ENCODE results near the gene FSD1L. TPM values are rescaled to one million over a fixed set of nuclear protein-coding genes. Genes with fewer than 3 reads are reported as not detected.

Gene FSD1L
- 1.8 and 1.9 TPM in 2 replicates for total RNA-seq

GRCh38 chr9:105447814-105448812 is at the start of gene FSD1L:
Gene FSD1L, plus strand, starts transcription at chr9:105448034. Its CDS starts 187 bp downstream, at chr9:105448221.

DNA sequence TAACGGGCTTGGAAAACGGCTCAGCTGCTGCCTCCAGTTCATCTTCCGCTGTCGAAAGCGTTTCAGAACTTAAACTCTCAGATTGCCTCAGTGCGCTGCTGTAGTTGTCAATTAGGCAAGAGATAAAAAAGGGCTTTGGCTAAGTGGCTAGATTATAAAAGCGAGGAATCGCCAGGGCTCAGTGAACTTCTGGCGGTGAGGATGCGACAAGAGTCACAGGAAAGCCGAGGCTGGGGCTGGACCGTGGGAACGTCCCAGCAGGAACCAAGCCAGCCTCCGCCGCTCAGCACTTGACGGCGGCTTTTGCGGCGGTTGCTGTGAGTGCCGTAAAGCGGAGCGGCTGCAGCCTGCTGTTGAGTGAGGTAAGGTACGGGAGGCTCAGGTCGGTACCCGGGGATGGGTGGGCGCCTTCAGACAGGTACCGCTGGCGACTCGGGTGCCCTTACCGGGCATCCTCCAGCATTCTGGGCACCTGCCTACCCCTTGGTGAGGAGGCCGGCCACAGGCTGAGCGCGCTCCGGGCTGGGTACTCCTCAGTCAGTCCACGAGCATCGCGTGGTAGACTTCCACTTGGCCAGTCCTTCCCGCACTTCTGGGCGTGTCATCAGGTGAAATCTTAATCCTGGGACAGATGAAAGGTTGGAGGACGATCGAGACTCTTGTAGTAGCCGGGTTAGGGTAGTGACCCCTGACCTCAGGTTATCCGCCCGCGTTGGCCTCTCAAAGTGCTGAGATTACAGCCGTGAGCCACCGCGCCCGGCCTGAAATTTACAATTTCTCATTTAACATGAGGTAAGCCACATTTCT is 110.2 kb downstream of the FSD1L start, which contains the start of gene FKTN:
Gene FKTN, plus strand, starts transcription at position 328 of the 807 bp plus-strand sequence. CDS start 16,902 bp downstream, outside the sequence.

Other genes starting within 250 kb of the FSD1L start
- gene SLC44A1, start 203.4 kb upstream of the FSD1L start, total RNA-seq: 21.2 and 22.4 TPM in 2 replicates
- gene FKTN, start 110.1 kb downstream of the FSD1L start, total RNA-seq: 8.4 and 9.7 TPM in 2 replicates
- gene TAL2, start 214.4 kb downstream of the FSD1L start, total RNA-seq: not detected in 2 replicates
- gene TMEM38B, start 246.5 kb downstream of the FSD1L start, total RNA-seq: 9.7 and 14.0 TPM in 2 replicates

All from mammary microvascular endothelial cell (primary cell).